Prostate gland (tissue), 2 donors: Measurements from ENCODE around the gene EDN2.

Source experiments
- CTCF ChIP-seq, 4 experiments: fragments of 200-600 bp in 2 of 4; fragments of 450-650 bp in 2 of 4; sonication (generic) in 2 of 4; IDR thresholded peaks; 1 replicate in 3 of 4; 2 replicates in 1 of 4; pipeline ENCODE4 v1.5.1; 2016 to 2019; ENCODE audit warnings: antibody characterized with exemption in 4 of 4, mild to moderate bottlenecking in 2 of 4, moderate library complexity in 2 of 4
- POLR2A ChIP-seq: fragments of 450-650 bp; IDR thresholded peaks from one replicate; pipeline ENCODE4 v1.6.1; 2016; ENCODE audit warnings: antibody characterized with exemption, mild to moderate bottlenecking

GRCh38 chr1:41493626-41494350, 9.3 kb upstream of the EDN2 start:
- TF ChIP-seq CTCF (IDR thresholded peaks at IDR 0.05) (no peak), POLR2A (no peak)
